ENCODE data around the gene BECN2. TPM values are rescaled to one million over a fixed set of nuclear protein-coding genes. Genes with fewer than 3 reads are reported as not detected.

Gene BECN2
- polyA plus RNA-seq, 4 donors: not detected

- DNase-seq: peak; percentile 12 to 28
- no peak overlapping the region for H3K4me3 ChIP-seq (ENCODE audit: low read depth in 1 of 3, low read length in 3 of 3)
- H3K27me3 ChIP-seq (ENCODE audit: control insufficient read depth in 3 of 3, insufficient read depth in 3 of 3, low read length in 3 of 3): no peaks in the 10 kb centered on the region
- no peaks in the 10 kb centered on the region for H3K9me3 ChIP-seq (ENCODE audit: control insufficient read depth in 2 of 2, insufficient read depth in 1 of 2, low read depth in 1 of 2, low read length in 1 of 2)
- no peak overlapping the region for H3K27ac ChIP-seq (ENCODE audit: low read depth in 1 of 3, low read length in 2 of 3)
- WGBS, 3 donors: 59 to 75% (median 73%) methylated on average over 10 of the region's 10 CpGs
- H3K4me1 ChIP-seq (ENCODE audit: control insufficient read depth in 3 of 3, insufficient read depth in 2 of 3, low read depth in 1 of 3, low read length in 2 of 3): no peaks in the 10 kb centered on the region
- no peak for FAIRE-seq
- H3K36me3 ChIP-seq (ENCODE audit: control insufficient read depth in 3 of 3, insufficient read depth in 2 of 3, low read depth in 1 of 3, low read length in 3 of 3): no peaks in the 10 kb centered on the region
Observed at GRCh38 chr1:241990040-241990439, 32.5 kb downstream of the BECN2 start.

DNA sequence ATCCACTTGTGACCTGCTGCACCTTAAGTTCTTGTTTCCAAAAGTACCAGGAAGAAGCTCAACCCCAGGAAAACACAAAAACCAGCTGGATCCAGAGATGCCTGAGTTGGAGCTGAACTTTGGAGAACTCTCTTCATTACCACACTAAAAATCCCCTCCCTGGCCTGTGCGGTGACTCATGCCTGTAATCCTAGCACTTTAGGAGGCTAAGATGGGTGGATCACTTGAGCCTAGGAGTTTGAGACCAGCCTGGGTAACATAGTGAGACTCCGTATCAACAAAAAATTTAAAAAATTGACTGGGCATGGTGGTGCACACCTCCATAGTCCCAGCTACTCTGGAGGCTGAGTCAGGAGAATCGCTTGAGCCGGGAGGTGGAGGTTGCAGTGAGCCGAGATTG lies 35.2 kb downstream of the BECN2 start:
- no peak overlapping the region for H3K27ac ChIP-seq (ENCODE audit: low read depth in 1 of 3, low read length in 2 of 3)
- no peaks in the 10 kb centered on the region for H3K36me3 ChIP-seq (ENCODE audit: control insufficient read depth in 3 of 3, insufficient read depth in 2 of 3, low read depth in 1 of 3, low read length in 3 of 3)
- WGBS, 3 donors: 82 to 88% (median 85%) methylated on average over 5 of the region's 5 CpGs
- H3K4me1 ChIP-seq (ENCODE audit: control insufficient read depth in 3 of 3, insufficient read depth in 2 of 3, low read depth in 1 of 3, low read length in 2 of 3): no peaks in the 10 kb centered on the region
- no peaks in the 10 kb centered on the region for H3K27me3 ChIP-seq (ENCODE audit: control insufficient read depth in 3 of 3, insufficient read depth in 3 of 3, low read length in 3 of 3)
- no peaks in the 10 kb centered on the region for H3K9me3 ChIP-seq (ENCODE audit: control insufficient read depth in 2 of 2, insufficient read depth in 1 of 2, low read depth in 1 of 2, low read length in 1 of 2)
- DNase-seq (no peak), FAIRE-seq (no peak)
- no peak overlapping the region for H3K4me3 ChIP-seq (ENCODE audit: low read depth in 1 of 3, low read length in 3 of 3)

DNA sequence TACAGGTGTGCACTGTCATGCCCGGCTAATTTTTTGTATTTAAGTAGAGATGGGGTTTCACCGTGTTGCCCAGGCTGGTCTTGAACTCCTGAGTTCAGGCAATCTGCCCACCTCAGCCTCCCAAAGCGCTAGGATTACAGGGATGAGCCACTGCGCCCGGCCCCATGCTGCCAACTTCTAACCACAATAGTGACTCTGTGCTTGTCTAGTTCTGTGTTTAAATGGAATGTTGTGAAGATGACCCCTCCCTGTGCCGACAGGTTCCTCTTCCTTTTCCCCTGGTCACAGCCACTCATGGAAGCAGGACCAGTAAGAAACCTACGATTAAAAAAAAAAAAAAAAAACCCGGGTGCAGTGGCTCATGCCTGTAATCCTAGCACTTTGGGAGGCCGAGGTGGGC lies 36.6 kb downstream of the BECN2 start:
- Histone ChIP-seq H3K27me3 (ENCODE audit: control insufficient read depth in 3 of 3, insufficient read depth in 3 of 3, low read length in 3 of 3) (no peaks in the 10 kb centered on the region), H3K4me3 (ENCODE audit: low read depth in 1 of 3, low read length in 3 of 3) (no peak overlapping the region), H3K36me3 (ENCODE audit: control insufficient read depth in 3 of 3, insufficient read depth in 2 of 3, low read depth in 1 of 3, low read length in 3 of 3) (no peaks in the 10 kb centered on the region), H3K9me3 (ENCODE audit: control insufficient read depth in 2 of 2, insufficient read depth in 1 of 2, low read depth in 1 of 2, low read length in 1 of 2) (no peaks in the 10 kb centered on the region), H3K27ac (ENCODE audit: low read depth in 1 of 3, low read length in 2 of 3) (no peak overlapping the region), H3K4me1 (ENCODE audit: control insufficient read depth in 3 of 3, insufficient read depth in 2 of 3, low read depth in 1 of 3, low read length in 2 of 3) (peaks cover 0 to 5% (median 2%) of the 10 kb centered on the region in 3 donors)
- WGBS, 3 donors: 81 to 90% (median 89%) methylated on average over 8 to 9 of the region's 9 CpGs
- no peak for FAIRE-seq
- no peak for DNase-seq

- H3K9me3 ChIP-seq (ENCODE audit: control insufficient read depth in 2 of 2, insufficient read depth in 1 of 2, low read depth in 1 of 2, low read length in 1 of 2): no peaks in the 10 kb centered on the region
- H3K4me3 ChIP-seq (ENCODE audit: low read depth in 1 of 3, low read length in 3 of 3): no peak overlapping the region
- no peak for FAIRE-seq
- peaks cover 0 to 7% (median 2%) of the 10 kb centered on the region in 3 donors for H3K4me1 ChIP-seq (ENCODE audit: control insufficient read depth in 3 of 3, insufficient read depth in 2 of 3, low read depth in 1 of 3, low read length in 2 of 3)
- WGBS, 3 donors: 85 to 90% (median 86%) methylated on average over 12 of the region's 12 CpGs
- no peak overlapping the region for H3K27ac ChIP-seq (ENCODE audit: low read depth in 1 of 3, low read length in 2 of 3)
- no peaks in the 10 kb centered on the region for H3K36me3 ChIP-seq (ENCODE audit: control insufficient read depth in 3 of 3, insufficient read depth in 2 of 3, low read depth in 1 of 3, low read length in 3 of 3)
- no peaks in the 10 kb centered on the region for H3K27me3 ChIP-seq (ENCODE audit: control insufficient read depth in 3 of 3, insufficient read depth in 3 of 3, low read length in 3 of 3)
- no peak for DNase-seq
Observed at GRCh38 chr1:241997401-241997998, 39.9 kb downstream of the BECN2 start.

DNA sequence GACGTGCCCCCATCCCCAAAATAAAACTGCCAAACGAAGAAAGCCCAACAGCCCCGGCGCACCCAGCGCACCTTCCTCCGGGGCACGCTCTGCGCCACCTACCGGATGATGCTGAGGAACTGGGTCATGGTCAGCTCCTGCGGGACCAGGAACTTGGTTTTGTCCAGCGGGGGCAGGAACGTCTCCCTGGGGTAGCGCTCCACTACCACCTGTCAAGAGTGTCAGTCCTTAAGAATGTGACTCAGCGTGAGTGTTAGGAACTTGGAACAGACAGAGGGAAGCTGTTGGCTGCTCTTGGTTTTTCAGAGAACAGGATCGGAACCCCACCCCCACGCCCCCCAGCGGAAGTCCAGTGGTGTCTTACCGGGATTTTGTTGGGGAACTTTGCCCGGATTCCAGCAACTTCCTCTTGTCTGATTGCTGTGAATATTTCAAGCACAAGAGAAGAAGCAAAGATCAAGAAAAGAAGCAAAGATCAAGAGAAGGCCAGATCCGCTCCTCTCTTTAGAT lies 40.9 kb downstream of the BECN2 start:
- no peaks in the 10 kb centered on the region for H3K9me3 ChIP-seq (ENCODE audit: control insufficient read depth in 2 of 2, insufficient read depth in 1 of 2, low read depth in 1 of 2, low read length in 1 of 2)
- peak overlapping the region in 1 of 3 donors; percentile 28 for H3K27ac ChIP-seq (ENCODE audit: low read depth in 1 of 3, low read length in 2 of 3)
- FAIRE-seq (no peak), DNase-seq (peak; percentile 77 to 86)
- peaks cover 0 to 7% (median 2%) of the 10 kb centered on the region in 3 donors for H3K4me1 ChIP-seq (ENCODE audit: control insufficient read depth in 3 of 3, insufficient read depth in 2 of 3, low read depth in 1 of 3, low read length in 2 of 3)
- peak overlapping the region in 1 of 3 donors; percentile 30 for H3K4me3 ChIP-seq (ENCODE audit: low read depth in 1 of 3, low read length in 3 of 3)
- H3K27me3 ChIP-seq (ENCODE audit: control insufficient read depth in 3 of 3, insufficient read depth in 3 of 3, low read length in 3 of 3): no peaks in the 10 kb centered on the region
- no peaks in the 10 kb centered on the region for H3K36me3 ChIP-seq (ENCODE audit: control insufficient read depth in 3 of 3, insufficient read depth in 2 of 3, low read depth in 1 of 3, low read length in 3 of 3)
- 7 to 13% (median 12%) methylated on average over 20 of the region's 20 CpGs for WGBS, 3 donors

DNA sequence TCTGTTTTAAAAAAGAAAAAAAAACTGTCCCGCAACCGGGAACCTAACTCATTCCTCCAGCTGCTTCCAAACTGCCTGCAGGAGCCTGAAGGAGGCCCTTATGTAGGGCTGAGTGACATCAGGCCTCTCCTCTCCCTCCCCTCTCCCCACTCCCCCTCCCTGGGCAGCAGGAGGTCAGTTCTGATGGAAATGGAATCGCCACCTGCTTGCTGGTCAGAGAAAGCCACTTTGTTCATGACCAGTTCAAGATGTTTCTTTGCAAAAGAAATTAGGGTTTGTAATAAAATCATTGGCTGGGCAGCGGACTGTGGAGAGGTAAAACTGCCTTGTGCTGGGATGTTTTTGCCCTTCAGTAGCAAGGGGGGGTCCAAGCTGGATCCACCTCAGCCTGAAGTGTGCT lies 41.5 kb downstream of the BECN2 start, which contains the start of gene MAP1LC3C:
MAP1LC3C (minus strand) TSS at position 73 of the 400 bp plus-strand sequence. CDS start 90 bp downstream, outside the sequence.
- Histone ChIP-seq H3K27me3 (ENCODE audit: control insufficient read depth in 3 of 3, insufficient read depth in 3 of 3, low read length in 3 of 3) (no peaks in the 10 kb centered on the region), H3K36me3 (ENCODE audit: control insufficient read depth in 3 of 3, insufficient read depth in 2 of 3, low read depth in 1 of 3, low read length in 3 of 3) (no peaks in the 10 kb centered on the region), H3K4me3 (ENCODE audit: low read depth in 1 of 3, low read length in 3 of 3) (peak within 1 kb of the TSS in 1 of 3 donors; percentile 30), H3K4me1 (ENCODE audit: control insufficient read depth in 3 of 3, insufficient read depth in 2 of 3, low read depth in 1 of 3, low read length in 2 of 3) (peaks cover 0 to 7% (median 2%) of the 10 kb centered on the region in 3 donors), H3K27ac (ENCODE audit: low read depth in 1 of 3, low read length in 2 of 3) (peak within 1 kb of the TSS in 1 of 3 donors; percentile 28), H3K9me3 (ENCODE audit: control insufficient read depth in 2 of 2, insufficient read depth in 1 of 2, low read depth in 1 of 2, low read length in 1 of 2) (no peaks in the 10 kb centered on the region)
- WGBS, 3 donors: 32 to 37% (median 34%) methylated on average over 4 of the region's 4 CpGs
- DNase-seq (no peak), FAIRE-seq (no peak)

DNA sequence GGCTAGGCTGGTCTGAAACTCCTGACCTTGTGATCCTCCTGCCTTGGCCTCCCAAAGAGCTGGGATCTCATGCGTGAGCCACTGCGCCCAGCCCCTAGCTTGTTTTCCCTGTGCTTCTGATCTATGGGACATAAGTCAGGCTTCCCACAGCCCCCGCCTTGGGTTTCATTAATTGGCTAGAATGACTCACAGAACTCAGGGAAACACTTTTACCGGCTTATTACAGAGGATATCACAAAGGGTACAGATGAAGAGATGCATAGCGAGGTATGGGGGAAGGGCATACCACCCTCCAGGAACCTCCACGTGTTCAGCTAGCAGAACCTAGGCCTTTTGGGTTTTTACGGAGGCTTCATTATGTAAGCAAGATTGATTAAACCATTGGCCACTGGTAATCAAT lies 42.9 kb downstream of the BECN2 start:
- DNase-seq (no peak), FAIRE-seq (no peak)
- H3K4me3 ChIP-seq (ENCODE audit: low read depth in 1 of 3, low read length in 3 of 3): no peak overlapping the region
- no peak overlapping the region for H3K27ac ChIP-seq (ENCODE audit: low read depth in 1 of 3, low read length in 2 of 3)
- H3K36me3 ChIP-seq (ENCODE audit: control insufficient read depth in 3 of 3, insufficient read depth in 2 of 3, low read depth in 1 of 3, low read length in 3 of 3): no peaks in the 10 kb centered on the region
- no peaks in the 10 kb centered on the region for H3K9me3 ChIP-seq (ENCODE audit: control insufficient read depth in 2 of 2, insufficient read depth in 1 of 2, low read depth in 1 of 2, low read length in 1 of 2)
- WGBS, 3 donors: 89 to 96% (median 91%) methylated on average over 7 of the region's 7 CpGs
- no peaks in the 10 kb centered on the region for H3K27me3 ChIP-seq (ENCODE audit: control insufficient read depth in 3 of 3, insufficient read depth in 3 of 3, low read length in 3 of 3)
- peaks cover 0 to 7% (median 2%) of the 10 kb centered on the region in 3 donors for H3K4me1 ChIP-seq (ENCODE audit: control insufficient read depth in 3 of 3, insufficient read depth in 2 of 3, low read depth in 1 of 3, low read length in 2 of 3)

DNA sequence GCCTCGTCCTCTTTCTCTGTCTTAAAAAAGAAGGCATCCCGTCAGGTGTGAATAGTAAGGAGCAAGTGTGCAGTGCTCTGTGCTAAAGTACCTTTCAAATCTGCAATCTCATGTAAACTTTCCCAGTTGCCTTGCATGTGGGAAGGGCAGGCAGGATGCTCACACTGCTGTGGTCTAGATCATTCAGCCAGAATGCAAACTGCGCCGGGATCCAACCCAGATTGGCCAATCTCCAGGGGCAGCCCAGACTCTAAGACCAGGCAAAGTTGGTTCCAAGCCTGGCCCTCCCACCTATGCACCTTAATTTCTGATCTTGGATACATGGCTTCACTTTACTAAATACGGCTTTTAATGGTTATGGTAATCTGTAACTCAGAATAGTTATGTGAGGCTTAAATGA lies 44.5 kb downstream of the BECN2 start:
- no peaks in the 10 kb centered on the region for H3K36me3 ChIP-seq (ENCODE audit: control insufficient read depth in 3 of 3, insufficient read depth in 2 of 3, low read depth in 1 of 3, low read length in 3 of 3)
- FAIRE-seq (no peak), DNase-seq (no peak)
- no peak overlapping the region for H3K4me3 ChIP-seq (ENCODE audit: low read depth in 1 of 3, low read length in 3 of 3)
- H3K9me3 ChIP-seq (ENCODE audit: control insufficient read depth in 2 of 2, insufficient read depth in 1 of 2, low read depth in 1 of 2, low read length in 1 of 2): no peaks in the 10 kb centered on the region
- no peaks in the 10 kb centered on the region for H3K27me3 ChIP-seq (ENCODE audit: control insufficient read depth in 3 of 3, insufficient read depth in 3 of 3, low read length in 3 of 3)
- WGBS, 3 donors: 73 to 80% (median 78%) methylated on average over 5 of the region's 5 CpGs
- no peak overlapping the region for H3K27ac ChIP-seq (ENCODE audit: low read depth in 1 of 3, low read length in 2 of 3)
- peaks cover 0 to 7% (median 2%) of the 10 kb centered on the region in 3 donors for H3K4me1 ChIP-seq (ENCODE audit: control insufficient read depth in 3 of 3, insufficient read depth in 2 of 3, low read depth in 1 of 3, low read length in 2 of 3)

GRCh38 chr1:242002510-242002909 lies 44.9 kb downstream of the BECN2 start:
- Histone ChIP-seq H3K4me3 (ENCODE audit: low read depth in 1 of 3, low read length in 3 of 3) (no peak overlapping the region), H3K27ac (ENCODE audit: low read depth in 1 of 3, low read length in 2 of 3) (no peak overlapping the region), H3K27me3 (ENCODE audit: control insufficient read depth in 3 of 3, insufficient read depth in 3 of 3, low read length in 3 of 3) (no peaks in the 10 kb centered on the region), H3K4me1 (ENCODE audit: control insufficient read depth in 3 of 3, insufficient read depth in 2 of 3, low read depth in 1 of 3, low read length in 2 of 3) (peaks cover 0 to 7% (median 2%) of the 10 kb centered on the region in 3 donors), H3K36me3 (ENCODE audit: control insufficient read depth in 3 of 3, insufficient read depth in 2 of 3, low read depth in 1 of 3, low read length in 3 of 3) (no peaks in the 10 kb centered on the region), H3K9me3 (ENCODE audit: control insufficient read depth in 2 of 2, insufficient read depth in 1 of 2, low read depth in 1 of 2, low read length in 1 of 2) (no peaks in the 10 kb centered on the region)
- FAIRE-seq (no peak), DNase-seq (no peak)
- WGBS, 3 donors: 70 to 76% (median 73%) methylated on average over 4 of the region's 4 CpGs

Data from small intestine (tissue), 7 donors.